ENCODE results near the gene CDH4. TPM values are rescaled to one million over a fixed set of nuclear protein-coding genes. Genes with fewer than 3 reads are reported as not detected.
A peak's percentile ranks its signal among the peaks of the same experiment; 100 is the strongest.

The CDH4 gene
- total and polyA plus RNA-seq, 2 of the 8 experiments (the other 6 are each of a cell fraction or from before 2014, with no cell fraction given), result 4.3 to 7.9 TPM

GRCh38 chr20:61420781-61421180 is 168.7 kb downstream of the CDH4 start:
- Histone ChIP-seq H3K56ac (replicated peaks; ENCODE audit: insufficient read length, low read depth, low read length) (no peak overlapping the region), H3K4ac (replicated peaks; ENCODE audit: insufficient read length, low read depth, low read length) (no peak overlapping the region), H3K9ac (replicated peaks in 1 of 4; ENCODE audit: extremely low read depth in 1 of 4, low read depth in 3 of 4, low read length in 3 of 4) (no peak overlapping the region), H2BK5ac (ENCODE audit: low read depth, low read length) (no peak overlapping the region), H3K36me3 (ENCODE audit: control insufficient read depth in 2 of 4, insufficient read depth in 4 of 4, low read length in 3 of 4) (no peaks in the 10 kb centered on the region), H4K8ac (ENCODE audit: extremely low read depth, insufficient read depth, low read length) (no peak overlapping the region), H3K27ac (ENCODE audit: low read depth, low read length) (no peak overlapping the region), H3K4me3 (ENCODE audit: extremely low read depth in 1 of 4, insufficient read depth in 2 of 4, low read depth in 3 of 4, low read length in 4 of 4) (no peak overlapping the region), H4K91ac (replicated peaks; ENCODE audit: insufficient read length, low read length) (peak overlapping the region; percentile 51), H3K79me2 (ENCODE audit: control insufficient read depth in 1 of 2, insufficient read depth in 2 of 2, low read length in 2 of 2) (no peaks in the 10 kb centered on the region), H2BK120ac (replicated peaks; ENCODE audit: low read depth, low read length) (no peak overlapping the region), H2BK15ac (ENCODE audit: low read length) (peak overlapping the region; percentile 48; the same call in 1 of the 2 replicates), H3K4me2 (ENCODE audit: insufficient read depth in 1 of 2, low read depth in 2 of 2, low read length in 2 of 2) (no peak overlapping the region), H3K4me1 (replicated peaks in 1 of 4; ENCODE audit: control insufficient read depth in 3 of 4, insufficient read depth in 4 of 4, low read length in 3 of 4) (peaks cover 0 to 9% (median 7%) of the 10 kb centered on the region in 4 experiments; a peak in 5 of 7 replicates), H3K23ac (ENCODE audit: insufficient read length) (no peak overlapping the region), H2BK20ac (ENCODE audit: low read length) (0 out of 2 replicates have a peak overlapping the region, but pooled peaks have one; percentile 72), H3K9me3 (ENCODE audit: insufficient read depth in 2 of 2, low read depth in 1 of 2, low read length in 1 of 2) (no peaks in the 10 kb centered on the region; a peak in 1 of 4 replicates), H4K5ac (ENCODE audit: insufficient read length, low read depth, low read length) (no peak overlapping the region), H2AK5ac (ENCODE audit: low read depth, low read length) (0 out of 2 replicates have a peak overlapping the region, but pooled peaks have one; percentile 39), H3K27me3 (replicated peaks in 1 of 4; ENCODE audit: control insufficient read depth in 3 of 4, extremely low read depth in 1 of 4, insufficient read depth in 3 of 4, low read length in 3 of 4) (peaks cover 0 to 2% (median 0%) of the 10 kb centered on the region in 4 experiments; a peak in 3 of 7 replicates), H2BK12ac (ENCODE audit: low read depth, low read length) (peak overlapping the region; percentile 94; the same call in 1 of the 2 replicates), H2AFZ (ENCODE audit: low read length) (no peak overlapping the region), H3K18ac (ENCODE audit: extremely low read depth, low read length) (no peak overlapping the region), H3K23me2 (ENCODE audit: low read depth, low read length) (peaks cover 5% of the 10 kb centered on the region; the same call in 1 of the 2 replicates), H4K20me1 (replicated peaks in 1 of 2; ENCODE audit: control insufficient read depth in 1 of 2, insufficient read depth in 2 of 2, low read length in 2 of 2) (peaks cover 0 to 5% of the 10 kb centered on the region in 2 experiments), H3K79me1 (ENCODE audit: low read depth, low read length) (no peaks in the 10 kb centered on the region), H3K14ac (ENCODE audit: insufficient read length) (no peak overlapping the region)
- TF ChIP-seq CBX5 (IDR thresholded peaks at IDR 0.05; ENCODE audit: low read depth, low read length) (no peak), TAF7 (optimal IDR thresholded peaks at IDR 0.05; ENCODE audit: borderline replicate concordance, low read depth, low read length) (no peak), SIN3A (conservative IDR thresholded peaks at IDR 0.05 in 1 of 2, IDR thresholded peaks at IDR 0.05 in 1 of 2; ENCODE audit: low read depth in 1 of 2, low read length in 2 of 2) (no peak), TCF12 (IDR thresholded peaks at IDR 0.05; ENCODE audit: low read depth, low read length) (no peak), ATF2 (IDR thresholded peaks at IDR 0.05; ENCODE audit: low read length) (no peak), EZH2 (IDR thresholded peaks at IDR 0.05; ENCODE audit: low read depth, low read length, severe bottlenecking) (no peak), BCL11A (IDR thresholded peaks at IDR 0.05; ENCODE audit: low read depth in 2 of 2, low read length in 2 of 2) (no peak), POLR2AphosphoS5 (IDR thresholded peaks at IDR 0.05; ENCODE audit: low read depth, low read length) (no peak), TEAD4 (IDR thresholded peaks at IDR 0.05; ENCODE audit: low read depth, low read length) (no peak)
- ChIA-PET CTCF (ENCODE audit: partially characterized antibody) (no interaction called here), POLR2A (ENCODE audit: partially characterized antibody) (no interaction called here)
- 88% methylated on average over 7 of the region's 7 CpGs; no CpG with 5 or more reads in 1 of the 2 experiments for WGBS, 2 experiments (ENCODE audit: extremely low coverage in 1 of 2, insufficient coverage in 1 of 2, insufficient read length in 1 of 2, insufficient replicate concordance in 2 of 2, low coverage in 1 of 2, low lambda C conversion rate in 2 of 2, missing lambda C conversion rate in 1 of 2)
- DNase-seq (ENCODE audit: low read depth in 1 of 2, low spot score in 2 of 2) (no peak), FAIRE-seq (no peak)

All from H1 (cell line).